Type B pancreatic cell (in vitro differentiated cells): ENCODE data around the gene PHYHD1. TPM values are rescaled to one million over a fixed set of nuclear protein-coding genes. Genes with fewer than 3 reads are reported as not detected.

Experiments
- DNase-seq: peaks from one replicate; pipeline ENCODE4 v3.0.0; 2021; ENCODE audit warnings: mixed read lengths; ENCODE audit not compliant: unreplicated experiment; ENCODE audit errors: extremely low spot score
- H3K27ac Mint-ChIP-seq: 2 replicates; pipeline ENCODE4 v1.8.0; 2021; ENCODE audit warnings: mild to moderate bottlenecking, mixed read lengths
- H3K27me3 Mint-ChIP-seq: 2 replicates; pipeline ENCODE4 v1.8.0; 2021; ENCODE audit warnings: mixed read lengths
- H3K36me3 Mint-ChIP-seq: 2 replicates; pipeline ENCODE4 v1.8.0; 2021; ENCODE audit warnings: mixed read lengths
- H3K4me1 Mint-ChIP-seq: one replicate; pipeline ENCODE4 v1.8.0; 2021; ENCODE audit warnings: mixed read lengths; ENCODE audit not compliant: unreplicated experiment
- H3K4me3 Mint-ChIP-seq: 2 replicates; pipeline ENCODE4 v1.8.0; 2021; ENCODE audit warnings: mild to moderate bottlenecking, mixed read lengths
- H3K9me3 Mint-ChIP-seq: 2 replicates; pipeline ENCODE4 v1.8.0; 2021; ENCODE audit warnings: mixed read lengths
- CTCF ChIP-seq: fragments of 200-600 bp; sonication (generic); conservative IDR thresholded peaks from 2 replicates; pipeline ENCODE4 v1.5.0; 2021; ENCODE audit warnings: antibody characterized with exemption, mild to moderate bottlenecking
- total RNA-seq: library from RNA; stranded (reverse); gene quantifications from 2 replicates; pipeline ENCODE4 v1.2.1, GENCODE V29; 2021; ENCODE audit warnings: low replicate concordance

Gene PHYHD1
- total RNA-seq, 1 donor from 2014 or later: 14.3 TPM

GRCh38 chr9:128979111-128979510, 58.3 kb downstream of the PHYHD1 start:
- TF ChIP-seq CTCF: no peak
- no peak overlapping the region for H3K27ac Mint-ChIP-seq
- H3K36me3 Mint-ChIP-seq: peaks cover 30% of the 10 kb centered on the region
- H3K4me3 Mint-ChIP-seq: no peak overlapping the region
- H3K4me1 Mint-ChIP-seq: no peaks in the 10 kb centered on the region
- H3K27me3 Mint-ChIP-seq: no peaks in the 10 kb centered on the region
- DNase-seq: no peak
- H3K9me3 Mint-ChIP-seq: no peaks in the 10 kb centered on the region

DNA sequence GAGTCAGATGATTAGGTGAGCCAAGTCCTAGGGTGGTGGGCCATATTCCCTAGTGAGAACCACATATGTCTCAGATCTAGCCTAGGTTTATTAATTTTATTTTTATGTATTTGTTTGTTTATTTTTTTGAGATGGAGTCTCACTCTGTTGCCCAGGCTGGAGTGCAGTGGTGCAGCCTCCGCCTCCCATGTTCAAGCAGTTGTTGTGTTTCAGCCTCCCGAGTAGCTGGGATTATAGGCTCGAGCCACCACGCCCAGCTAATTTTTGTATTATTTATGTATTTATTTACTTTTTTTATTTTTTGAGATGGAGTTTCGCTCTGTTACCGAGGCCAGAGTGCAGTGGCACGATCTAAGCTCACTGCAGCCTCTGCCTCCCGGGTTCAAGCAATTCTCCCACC, 62.8 kb downstream of the PHYHD1 start:
- no peak overlapping the region for H3K4me3 Mint-ChIP-seq
- H3K36me3 Mint-ChIP-seq: peaks cover 41% of the 10 kb centered on the region
- TF ChIP-seq CTCF: no peak
- H3K27ac Mint-ChIP-seq: no peak overlapping the region
- no peaks in the 10 kb centered on the region for H3K9me3 Mint-ChIP-seq
- H3K27me3 Mint-ChIP-seq: no peaks in the 10 kb centered on the region
- no peak for DNase-seq
- H3K4me1 Mint-ChIP-seq: no peaks in the 10 kb centered on the region

GRCh38 chr9:128986671-128987070, 65.9 kb downstream of the PHYHD1 start:
- TF ChIP-seq CTCF: no peak
- DNase-seq: no peak
- no peak overlapping the region for H3K4me3 Mint-ChIP-seq
- no peaks in the 10 kb centered on the region for H3K9me3 Mint-ChIP-seq
- H3K27ac Mint-ChIP-seq: no peak overlapping the region
- no peaks in the 10 kb centered on the region for H3K27me3 Mint-ChIP-seq
- H3K36me3 Mint-ChIP-seq: peaks cover 25% of the 10 kb centered on the region
- H3K4me1 Mint-ChIP-seq: no peaks in the 10 kb centered on the region

GRCh38 chr9:128987805-128988204, 67.0 kb downstream of the PHYHD1 start:
- Mint-ChIP-seq H3K9me3 (no peaks in the 10 kb centered on the region), H3K4me1 (no peaks in the 10 kb centered on the region), H3K27me3 (no peaks in the 10 kb centered on the region), H3K27ac (no peak overlapping the region), H3K36me3 (peaks cover 24% of the 10 kb centered on the region), H3K4me3 (no peak overlapping the region)
- TF ChIP-seq CTCF: no peak
- no peak for DNase-seq

Other genes starting within 250 kb of the PHYHD1 start
- gene SET, start 231.8 kb upstream of the PHYHD1 start, total RNA-seq: 450 and 545 TPM in 2 replicates
- gene PKN3, start 218.5 kb upstream of the PHYHD1 start, total RNA-seq: 6.9 and 11.7 TPM in 2 replicates
- gene ZDHHC12, start 196.9 kb upstream of the PHYHD1 start, total RNA-seq: 25.6 and 53.5 TPM in 2 replicates
- 36.8 and 45.7 TPM in 2 replicates for gene ZER1, start 149.1 kb upstream of the PHYHD1 start, total RNA-seq
- gene TBC1D13, start 133.7 kb upstream of the PHYHD1 start, total RNA-seq: 29.0 and 33.5 TPM in 2 replicates
- 24.1 and 30.8 TPM in 2 replicates for gene ENDOG, start 102.5 kb upstream of the PHYHD1 start, total RNA-seq
- gene SPOUT1, start 91.2 kb upstream of the PHYHD1 start, total RNA-seq: 46.7 and 53.4 TPM in 2 replicates
- gene KYAT1, start 39.0 kb upstream of the PHYHD1 start, total RNA-seq: 4.0 and 11.5 TPM in 2 replicates
- 33.2 and 38.2 TPM in 2 replicates for gene LRRC8A, start 38.8 kb upstream of the PHYHD1 start, total RNA-seq
- 18.8 and 21.6 TPM in 2 replicates for gene DOLK, start 26.6 kb downstream of the PHYHD1 start, total RNA-seq
- gene NUP188, start 26.7 kb downstream of the PHYHD1 start, total RNA-seq: 36.4 and 63.7 TPM in 2 replicates
- gene SH3GLB2, start 107.3 kb downstream of the PHYHD1 start, total RNA-seq: 126 and 224 TPM in 2 replicates
- 38.4 and 41.6 TPM in 2 replicates for gene MIGA2, start 115.6 kb downstream of the PHYHD1 start, total RNA-seq
- gene DOLPP1, start 160.1 kb downstream of the PHYHD1 start, total RNA-seq: 20.2 and 21.1 TPM in 2 replicates
- 14.5 and 28.4 TPM in 2 replicates for gene CRAT, start 189.8 kb downstream of the PHYHD1 start, total RNA-seq
- gene PTPA, start 190.4 kb downstream of the PHYHD1 start, total RNA-seq: 102 and 115 TPM in 2 replicates